ENCODE measurements around the gene ERCC6L2. TPM values are rescaled to one million over a fixed set of nuclear protein-coding genes. Genes with fewer than 3 reads are reported as not detected.

The ERCC6L2 gene
- total RNA-seq, 4 donors from 2014 or later: 62.4 to 199 (median 101) TPM

- TF ChIP-seq POLR2A (IDR thresholded peaks at IDR 0.05): no peak
- no peak for TF ChIP-seq CTCF (IDR thresholded peaks at IDR 0.05)
- no peaks in the 10 kb centered on the region for H3K9me3 ChIP-seq
- no peak overlapping the region for H3K4me3 ChIP-seq
- peak overlapping the region in 3 of 4 donors; percentile 24 to 52 (median 33) for H3K27ac ChIP-seq
- no peak for DNase-seq
- H3K36me3 ChIP-seq: peaks cover 0 to 4% (median 0%) of the 10 kb centered on the region in 3 donors
- no peaks in the 10 kb centered on the region for H3K4me1 ChIP-seq
- no peaks in the 10 kb centered on the region for H3K27me3 ChIP-seq
Observed at GRCh38 chr9:95887926-95888497, 12.5 kb downstream of the ERCC6L2 start.

GRCh38 chr9:95890594-95890993 is 15.1 kb downstream of the ERCC6L2 start:
- Histone ChIP-seq H3K9me3 (no peaks in the 10 kb centered on the region), H3K27ac (no peak overlapping the region), H3K4me3 (no peak overlapping the region), H3K27me3 (no peaks in the 10 kb centered on the region), H3K4me1 (no peaks in the 10 kb centered on the region), H3K36me3 (no peaks in the 10 kb centered on the region)
- no peak for DNase-seq
- TF ChIP-seq POLR2A (IDR thresholded peaks at IDR 0.05) (no peak), CTCF (IDR thresholded peaks at IDR 0.05) (no peak)

GRCh38 chr9:95891067-95891671 is 15.7 kb downstream of the ERCC6L2 start:
- no peak overlapping the region for H3K4me3 ChIP-seq
- DNase-seq: no peak
- no peak overlapping the region for H3K27ac ChIP-seq
- no peaks in the 10 kb centered on the region for H3K4me1 ChIP-seq
- no peaks in the 10 kb centered on the region for H3K27me3 ChIP-seq
- no peaks in the 10 kb centered on the region for H3K36me3 ChIP-seq
- TF ChIP-seq POLR2A (IDR thresholded peaks at IDR 0.05) (no peak), CTCF (IDR thresholded peaks at IDR 0.05) (no peak)
- no peaks in the 10 kb centered on the region for H3K9me3 ChIP-seq

- Histone ChIP-seq H3K4me1 (no peaks in the 10 kb centered on the region), H3K27me3 (no peaks in the 10 kb centered on the region), H3K4me3 (no peak overlapping the region), H3K27ac (no peak overlapping the region), H3K36me3 (no peaks in the 10 kb centered on the region), H3K9me3 (no peaks in the 10 kb centered on the region)
- TF ChIP-seq POLR2A (IDR thresholded peaks at IDR 0.05): no peak
- no peak for TF ChIP-seq CTCF (IDR thresholded peaks at IDR 0.05)
- no peak for DNase-seq
Observed at GRCh38 chr9:95892690-95893089, 17.2 kb downstream of the ERCC6L2 start.

GRCh38 chr9:95896580-95896979 is 21.1 kb downstream of the ERCC6L2 start:
- TF ChIP-seq POLR2A (IDR thresholded peaks at IDR 0.05) (no peak), CTCF (IDR thresholded peaks at IDR 0.05) (no peak)
- Histone ChIP-seq H3K4me3 (no peak overlapping the region), H3K27ac (no peak overlapping the region), H3K27me3 (no peaks in the 10 kb centered on the region), H3K9me3 (no peaks in the 10 kb centered on the region), H3K4me1 (no peaks in the 10 kb centered on the region), H3K36me3 (peaks cover 0 to 3% (median 0%) of the 10 kb centered on the region in 3 donors)
- no peak for DNase-seq

All from Peyer's patch (tissue), 4 donors.